Mesenchymal stem cell (in vitro differentiated cells and primary cell): Measurements from ENCODE around the gene TALDO1.

ENCODE experiments used
- DNase-seq: peaks from one replicate; pipeline ENCODE4 v3.0.0-alpha.2; 2013
- H2AFZ ChIP-seq: one replicate; pipeline ENCODE4 v1.6.1; 2013; ENCODE audit warnings: low read depth, mild to moderate bottlenecking, control low read depth, inconsistent platforms, low read length, moderate library complexity
- H2AK5ac ChIP-seq: 2 replicates; pipeline ENCODE4 v1.6.1; 2013; ENCODE audit warnings: low read length, moderate library complexity, mild to moderate bottlenecking, inconsistent platforms; ENCODE audit not compliant: severe bottlenecking
- H2BK120ac ChIP-seq: one replicate; pipeline ENCODE4 v1.6.1; 2013; ENCODE audit warnings: low read depth, mild to moderate bottlenecking, inconsistent platforms, low read length, moderate library complexity
- H2BK12ac ChIP-seq, 2 experiments: one replicate each; pipeline ENCODE4 v1.6.1; 2013; ENCODE audit warnings: inconsistent platforms in 2 of 2, low read length in 2 of 2, mild to moderate bottlenecking in 2 of 2, moderate library complexity in 2 of 2, control low read depth in 1 of 2
- H2BK15ac ChIP-seq: one replicate; pipeline ENCODE4 v1.6.1; 2013; ENCODE audit warnings: mild to moderate bottlenecking, low read depth, inconsistent platforms; ENCODE audit not compliant: poor library complexity, severe bottlenecking
- H2BK5ac ChIP-seq: 2 replicates; pipeline ENCODE4 v1.6.1; 2013; ENCODE audit warnings: low read depth, mild to moderate bottlenecking, low read length, control low read depth, inconsistent platforms; ENCODE audit not compliant: poor library complexity, severe bottlenecking
- H3K14ac ChIP-seq, 2 experiments: one replicate each; pipeline ENCODE4 v1.6.1; 2013; ENCODE audit warnings: inconsistent platforms in 2 of 2, low read length in 2 of 2, control low read depth in 1 of 2, mild to moderate bottlenecking in 1 of 2, moderate library complexity in 1 of 2
- H3K18ac ChIP-seq, 2 experiments: one replicate each; pipeline ENCODE4 v1.6.1; 2013; ENCODE audit warnings: inconsistent platforms in 2 of 2, low read length in 2 of 2, control low read depth in 1 of 2, low read depth in 1 of 2, mild to moderate bottlenecking in 1 of 2
- H3K23ac ChIP-seq, 2 experiments: one replicate each; pipeline ENCODE4 v1.6.1; 2013; ENCODE audit warnings: inconsistent platforms in 2 of 2, low read length in 2 of 2, mild to moderate bottlenecking in 2 of 2, moderate library complexity in 2 of 2, control low read depth in 1 of 2
- H3K27ac ChIP-seq: 2 replicates; pipeline ENCODE4 v1.5.1; 2013; ENCODE audit warnings: mild to moderate bottlenecking, moderate library complexity, low read length, control low read depth, inconsistent platforms; ENCODE audit not compliant: poor library complexity, severe bottlenecking
- H3K27me3 ChIP-seq, 2 experiments: 2 replicates each; pipeline versions ENCODE4 v1.6.1 to v1.7.0; 2013; ENCODE audit warnings: low read length in 2 of 2, mild to moderate bottlenecking in 2 of 2, moderate library complexity in 2 of 2, control low read depth in 1 of 2, inconsistent platforms in 1 of 2; ENCODE audit not compliant: control insufficient read depth in 1 of 2, insufficient read depth in 1 of 2
- H3K36me3 ChIP-seq, 2 experiments: 2 replicates each; pipeline versions ENCODE4 v1.6.1 to v1.7.0; 2013; ENCODE audit warnings: low read length in 2 of 2, control low read depth in 1 of 2, inconsistent platforms in 1 of 2, low read depth in 1 of 2, mild to moderate bottlenecking in 1 of 2; ENCODE audit not compliant: insufficient read depth in 2 of 2, control insufficient read depth in 1 of 2
- H3K4ac ChIP-seq, 2 experiments: one replicate each; pipeline ENCODE4 v1.6.1; 2013; ENCODE audit warnings: inconsistent platforms in 2 of 2, low read length in 2 of 2, mild to moderate bottlenecking in 2 of 2, moderate library complexity in 2 of 2, control low read depth in 1 of 2, low read depth in 1 of 2
- H3K4me1 ChIP-seq: 2 replicates; pipeline ENCODE4 v1.6.1; 2013; ENCODE audit warnings: low read depth, low read length, control low read depth; ENCODE audit not compliant: control insufficient read depth, insufficient read depth
- H3K4me2 ChIP-seq: 2 replicates; pipeline ENCODE4 v1.6.1; 2013; ENCODE audit warnings: low read length, mild to moderate bottlenecking, inconsistent platforms; ENCODE audit not compliant: poor library complexity, severe bottlenecking
- H3K4me3 ChIP-seq, 2 experiments: 2 replicates each; pipeline versions ENCODE4 v1.5.1 to v1.7.0; 2013; ENCODE audit warnings: low read length in 2 of 2, mild to moderate bottlenecking in 2 of 2, control low read depth in 1 of 2, low read depth in 1 of 2; ENCODE audit not compliant: insufficient read depth in 1 of 2
- H3K79me1 ChIP-seq: replicated peaks from 2 replicates; pipeline ENCODE4 v1.6.1; 2013; ENCODE audit warnings: mild to moderate bottlenecking, control low read depth, low read length, inconsistent platforms; ENCODE audit not compliant: poor library complexity, severe bottlenecking
- H3K9ac ChIP-seq: 2 replicates; pipeline ENCODE4 v1.7.0; 2013; ENCODE audit warnings: mild to moderate bottlenecking, low read length, moderate library complexity
- H3K9me3 ChIP-seq: 2 replicates; pipeline ENCODE4 v1.7.0; 2013; ENCODE audit warnings: mild to moderate bottlenecking, low read length; ENCODE audit not compliant: control insufficient read depth
- H4K8ac ChIP-seq: one replicate; pipeline ENCODE4 v1.6.1; 2013; ENCODE audit warnings: inconsistent platforms, mild to moderate bottlenecking, low read length, moderate library complexity
- H4K91ac ChIP-seq: one replicate; pipeline ENCODE4 v1.6.1; 2013; ENCODE audit warnings: mild to moderate bottlenecking, low read length, inconsistent platforms
- WGBS: methylation state at CpG from one replicate; pipeline ENCODE4 v1.1.7; 2013; ENCODE audit warnings: mixed read lengths; 5-methylcytosine and 5-hydroxymethylcytosine counted together

TALDO1 gene

DNA sequence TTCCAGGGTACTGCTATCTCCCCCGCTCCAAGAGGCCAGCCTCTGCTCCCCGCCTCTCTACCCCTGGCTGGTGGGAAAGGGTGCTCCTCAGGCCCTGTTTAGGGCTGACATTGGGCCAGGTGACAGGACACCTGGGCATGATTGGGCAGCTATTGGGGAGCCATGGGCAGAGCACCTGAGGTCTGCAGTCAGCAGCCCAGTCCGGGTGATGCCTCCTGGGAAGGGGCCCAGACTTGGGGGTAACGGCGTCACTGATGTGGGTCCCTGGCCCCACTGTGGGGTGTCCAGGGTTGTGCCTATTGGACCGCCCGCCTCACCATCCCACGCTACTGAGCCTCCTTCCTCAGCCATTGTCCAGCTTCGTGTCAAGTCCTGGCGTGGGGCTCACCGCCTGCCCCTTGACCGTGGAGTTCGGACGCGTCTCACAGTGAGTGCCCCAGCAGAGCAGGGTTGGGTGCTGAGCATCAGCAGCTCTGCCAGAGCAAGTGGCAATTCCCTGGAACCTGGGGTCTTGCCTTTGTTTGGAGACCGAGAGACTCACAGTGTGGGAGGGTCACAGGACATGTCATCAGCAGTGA, 32.8 kb downstream of the TALDO1 start:
- H3K14ac ChIP-seq, result no peak overlapping the region
- H4K91ac ChIP-seq, result peak overlapping the region; percentile 1
- H3K4ac ChIP-seq, result no peak overlapping the region
- no peak overlapping the region for H3K18ac ChIP-seq
- H2AK5ac ChIP-seq, result no peak overlapping the region
- no peaks in the 10 kb centered on the region for H3K27me3 ChIP-seq
- H3K9ac ChIP-seq, result no peak overlapping the region
- no peak overlapping the region for H2BK120ac ChIP-seq
- H2BK12ac ChIP-seq, result no peak overlapping the region
- H3K79me1 ChIP-seq, result peaks cover 20% of the 10 kb centered on the region
- WGBS, result 96% methylated on average over 16 of the region's 16 CpGs
- H3K23ac ChIP-seq, result no peak overlapping the region
- H2BK5ac ChIP-seq, result no peak overlapping the region
- no peak overlapping the region for H2AFZ ChIP-seq
- H3K36me3 ChIP-seq, result peaks cover 23 to 26% of the 10 kb centered on the region in 2 experiments
- H4K8ac ChIP-seq, result no peak overlapping the region
- no peak for DNase-seq
- H3K27ac ChIP-seq, result no peak overlapping the region
- H3K4me1 ChIP-seq, result peaks cover 42% of the 10 kb centered on the region
- no peaks in the 10 kb centered on the region for H3K9me3 ChIP-seq
- H3K4me2 ChIP-seq, result no peak overlapping the region
- H2BK15ac ChIP-seq, result no peak overlapping the region
- no peak overlapping the region for H3K4me3 ChIP-seq

DNA sequence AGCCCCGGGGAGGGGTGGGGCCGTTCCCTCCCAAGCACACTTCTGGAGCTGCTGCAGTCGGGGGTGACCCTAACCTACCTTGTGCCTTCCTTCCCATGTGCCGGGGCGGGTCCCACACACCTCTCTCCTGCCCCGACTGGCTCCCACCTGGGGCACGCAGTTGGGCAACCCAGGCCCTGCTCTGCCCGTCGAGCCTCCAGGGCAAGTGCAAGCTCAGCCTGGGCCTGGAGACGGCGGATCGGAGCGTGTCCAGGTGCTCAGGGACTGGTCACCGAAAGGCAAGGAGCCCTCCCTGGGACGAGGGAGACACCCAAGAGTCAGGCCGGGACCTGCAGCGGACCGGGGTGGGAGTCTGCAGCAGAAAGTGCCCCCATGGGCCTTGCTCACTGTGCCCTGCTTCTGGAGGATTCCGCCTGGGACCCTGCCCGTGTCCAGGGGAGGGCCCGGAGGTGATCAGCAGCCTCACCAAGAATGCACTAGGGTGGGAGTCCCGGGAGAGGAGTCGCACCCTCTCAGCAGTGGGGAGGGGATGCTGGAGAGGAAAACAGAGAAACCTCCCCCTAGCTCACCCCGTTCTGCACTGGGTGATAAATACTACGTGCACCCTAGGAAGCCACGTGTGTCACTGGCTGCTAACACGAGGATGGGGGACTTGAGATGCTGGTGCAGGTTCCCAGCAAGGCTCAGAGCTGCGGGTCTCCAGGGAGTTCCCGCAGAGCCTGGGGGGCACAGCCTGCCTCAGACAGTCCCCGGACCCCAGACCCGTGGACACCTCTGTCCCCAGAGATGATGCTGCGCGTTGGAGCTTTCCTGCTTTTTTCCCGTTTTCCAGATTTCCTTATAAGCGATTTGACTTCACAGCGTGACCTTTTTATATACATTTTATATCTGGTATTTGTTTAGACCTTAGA, 35.3 kb downstream of the TALDO1 start:
- Histone ChIP-seq H3K9ac (peak overlapping the region; percentile 61), H4K8ac (no peak overlapping the region), H3K23ac (no peak overlapping the region), H3K4me2 (no peak overlapping the region), H3K4ac (no peak overlapping the region), H4K91ac (no peak overlapping the region), H2AFZ (no peak overlapping the region), H2BK120ac (no peak overlapping the region), H3K79me1 (peaks cover 20% of the 10 kb centered on the region), H3K27me3 (no peaks in the 10 kb centered on the region), H3K9me3 (no peaks in the 10 kb centered on the region), H3K4me1 (peaks cover 30% of the 10 kb centered on the region), H2BK5ac (no peak overlapping the region), H3K36me3 (peaks cover 23% of the 10 kb centered on the region in 2 experiments), H3K4me3 (no peak overlapping the region), H3K18ac (no peak overlapping the region), H3K27ac (no peak overlapping the region), H2BK12ac (no peak overlapping the region), H2BK15ac (no peak overlapping the region), H3K14ac (no peak overlapping the region), H2AK5ac (no peak overlapping the region)
- no peak for DNase-seq
- 81% methylated on average over 32 of the region's 36 CpGs for WGBS

DNA sequence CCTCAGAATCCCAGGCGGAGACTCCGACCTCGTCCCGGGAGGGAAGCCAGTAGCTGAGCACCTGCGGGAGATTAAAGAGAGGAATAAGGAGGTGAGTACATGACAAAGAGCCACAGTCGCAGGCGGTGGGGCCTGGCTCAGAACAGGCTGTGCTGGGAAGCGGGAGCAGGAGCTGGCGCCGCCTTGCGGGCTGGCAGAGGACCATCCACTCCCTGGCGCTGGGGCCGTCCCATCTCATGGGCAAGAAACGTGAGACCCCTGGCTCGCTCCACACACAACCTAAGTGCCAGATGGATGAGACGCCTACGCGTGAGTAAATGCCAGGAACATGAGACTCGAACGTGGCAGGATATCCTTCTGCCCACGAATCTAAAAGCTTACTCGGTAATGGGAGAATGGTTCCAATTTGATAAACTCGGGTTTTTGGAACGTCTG, 36.3 kb downstream of the TALDO1 start:
- H2BK15ac ChIP-seq, result no peak overlapping the region
- WGBS, result 11% methylated on average over 24 of the region's 24 CpGs
- H3K14ac ChIP-seq, result no peak overlapping the region
- H3K36me3 ChIP-seq, result peaks cover 21 to 23% of the 10 kb centered on the region in 2 experiments
- peaks cover 0 to 3% of the 10 kb centered on the region in 2 experiments for H3K27me3 ChIP-seq
- no peak overlapping the region for H4K8ac ChIP-seq
- no peak overlapping the region for H3K4ac ChIP-seq
- H3K23ac ChIP-seq, result no peak overlapping the region
- H2BK120ac ChIP-seq, result no peak overlapping the region
- H3K79me1 ChIP-seq, result peaks cover 17% of the 10 kb centered on the region
- H3K9ac ChIP-seq, result peak overlapping the region; percentile 61
- H3K4me1 ChIP-seq, result peaks cover 25% of the 10 kb centered on the region
- peak overlapping the region; percentile 36 for H2AK5ac ChIP-seq
- peak overlapping the region in 1 of 2 experiments; percentile 44 for H3K4me3 ChIP-seq
- DNase-seq, result peak; percentile 86
- no peaks in the 10 kb centered on the region for H3K9me3 ChIP-seq
- H2BK5ac ChIP-seq, result no peak overlapping the region
- peak overlapping the region; percentile 46 for H3K4me2 ChIP-seq
- peak overlapping the region; percentile 9 for H3K27ac ChIP-seq
- no peak overlapping the region for H4K91ac ChIP-seq
- no peak overlapping the region for H2AFZ ChIP-seq
- H3K18ac ChIP-seq, result no peak overlapping the region
- H2BK12ac ChIP-seq, result no peak overlapping the region
